ENCODE measurements around the gene CDCA5. TPM values are rescaled to one million over a fixed set of nuclear protein-coding genes. Genes with fewer than 3 reads are reported as not detected.

The CDCA5 gene
- total RNA-seq, 1 donor from 2014 or later: 25.9 TPM

DNA sequence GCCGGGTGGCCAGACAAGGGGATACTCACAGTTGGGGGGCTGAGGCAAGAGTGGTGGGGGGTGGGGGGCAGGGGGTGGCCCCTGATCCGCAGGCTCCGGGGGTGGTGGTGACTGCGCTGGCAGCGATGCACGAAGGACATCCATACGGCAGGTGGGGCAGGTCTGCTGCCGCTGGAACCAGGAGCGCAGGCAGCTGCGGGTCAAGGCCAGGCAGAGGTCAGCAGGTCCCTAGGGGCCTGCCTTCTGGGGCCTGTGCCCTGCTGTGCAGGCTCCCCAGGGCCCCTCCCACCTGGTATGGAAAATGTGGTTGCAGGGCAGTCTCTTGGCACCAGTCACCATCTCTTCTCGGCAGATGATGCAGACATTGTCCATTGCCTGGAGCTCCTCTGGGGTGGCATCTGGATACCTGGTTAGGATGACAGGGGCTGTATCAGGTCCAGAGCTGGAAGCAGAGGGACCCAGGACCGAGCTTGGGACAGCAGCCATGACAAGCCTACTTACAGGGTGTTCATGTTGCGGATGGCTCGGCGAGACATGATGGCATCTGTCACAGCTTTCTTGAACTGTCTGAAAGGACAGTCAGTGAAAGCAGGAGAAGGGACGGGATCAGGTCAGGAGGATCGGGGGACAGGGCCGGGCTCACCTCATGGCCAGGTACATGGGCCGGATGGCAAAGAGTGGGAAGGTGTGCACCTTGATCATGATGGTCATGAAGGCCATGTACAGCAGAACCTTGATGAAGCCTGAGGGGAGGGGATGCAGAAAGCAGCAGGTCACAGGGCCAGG, 47.0 kb upstream of the CDCA5 start:
- DNase-seq (ENCODE audit: low spot score, unreplicated experiment): no peak
- Mint-ChIP-seq H3K27me3 (no peaks in the 10 kb centered on the region), H3K36me3 (ENCODE audit: insufficient read depth) (peaks cover 4% of the 10 kb centered on the region), H3K4me1 (ENCODE audit: low read depth) (peaks cover 16% of the 10 kb centered on the region), H3K4me3 (ENCODE audit: low read depth) (no peak overlapping the region), H3K27ac (no peak overlapping the region), H3K9me3 (ENCODE audit: low read depth) (no peaks in the 10 kb centered on the region)
- TF ChIP-seq, protein P1, sequence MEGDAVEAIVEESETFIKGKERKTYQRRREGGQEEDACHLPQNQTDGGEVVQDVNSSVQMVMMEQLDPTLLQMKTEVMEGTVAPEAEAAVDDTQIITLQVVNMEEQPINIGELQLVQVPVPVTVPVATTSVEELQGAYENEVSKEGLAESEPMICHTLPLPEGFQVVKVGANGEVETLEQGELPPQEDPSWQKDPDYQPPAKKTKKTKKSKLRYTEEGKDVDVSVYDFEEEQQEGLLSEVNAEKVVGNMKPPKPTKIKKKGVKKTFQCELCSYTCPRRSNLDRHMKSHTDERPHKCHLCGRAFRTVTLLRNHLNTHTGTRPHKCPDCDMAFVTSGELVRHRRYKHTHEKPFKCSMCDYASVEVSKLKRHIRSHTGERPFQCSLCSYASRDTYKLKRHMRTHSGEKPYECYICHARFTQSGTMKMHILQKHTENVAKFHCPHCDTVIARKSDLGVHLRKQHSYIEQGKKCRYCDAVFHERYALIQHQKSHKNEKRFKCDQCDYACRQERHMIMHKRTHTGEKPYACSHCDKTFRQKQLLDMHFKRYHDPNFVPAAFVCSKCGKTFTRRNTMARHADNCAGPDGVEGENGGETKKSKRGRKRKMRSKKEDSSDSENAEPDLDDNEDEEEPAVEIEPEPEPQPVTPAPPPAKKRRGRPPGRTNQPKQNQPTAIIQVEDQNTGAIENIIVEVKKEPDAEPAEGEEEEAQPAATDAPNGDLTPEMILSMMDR (IDR thresholded peaks at IDR 0.05; ENCODE audit: unreplicated experiment): no peak

DNA sequence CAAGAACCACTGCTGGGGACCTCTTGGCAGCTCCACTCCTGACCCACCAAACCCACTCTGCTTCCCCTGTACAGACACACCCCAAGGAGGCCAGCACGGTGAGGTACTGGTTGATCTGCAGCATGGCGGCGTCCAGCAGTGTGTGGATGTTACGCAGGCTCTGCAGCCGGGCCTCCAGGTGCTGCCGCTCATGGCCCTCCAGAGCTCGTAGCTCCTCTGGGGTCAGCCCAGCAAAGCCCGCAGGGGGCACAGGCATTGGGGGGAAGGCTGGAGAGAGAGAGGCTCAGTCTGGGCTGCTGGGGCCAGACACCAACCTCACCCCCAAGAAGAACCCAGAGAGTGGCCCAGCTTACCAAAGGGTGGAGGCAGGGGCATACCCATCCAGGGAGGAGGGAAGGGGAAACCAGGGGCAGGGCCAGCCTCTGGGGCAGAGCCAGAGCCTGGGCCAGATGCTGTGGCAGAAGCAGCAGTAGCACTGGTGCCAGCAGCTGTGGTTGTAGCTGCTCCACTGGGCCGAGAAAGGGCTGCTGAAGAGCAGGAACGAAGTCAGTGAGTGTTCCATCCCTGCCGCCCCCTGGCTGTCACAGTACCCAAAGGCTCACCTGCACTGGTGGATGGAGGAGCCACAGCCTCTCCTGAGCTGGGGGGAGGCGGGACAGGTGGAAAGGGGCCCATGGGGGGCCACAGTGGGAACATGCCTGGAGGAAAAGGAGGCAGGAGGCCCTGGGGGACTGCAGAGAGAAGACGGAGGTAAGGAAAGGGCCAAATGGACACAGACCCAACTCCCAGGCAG, 46.0 kb upstream of the CDCA5 start:
- TF ChIP-seq, protein P1 (IDR thresholded peaks at IDR 0.05; ENCODE audit: unreplicated experiment): no peak
- no peak for DNase-seq (ENCODE audit: low spot score, unreplicated experiment)

DNA sequence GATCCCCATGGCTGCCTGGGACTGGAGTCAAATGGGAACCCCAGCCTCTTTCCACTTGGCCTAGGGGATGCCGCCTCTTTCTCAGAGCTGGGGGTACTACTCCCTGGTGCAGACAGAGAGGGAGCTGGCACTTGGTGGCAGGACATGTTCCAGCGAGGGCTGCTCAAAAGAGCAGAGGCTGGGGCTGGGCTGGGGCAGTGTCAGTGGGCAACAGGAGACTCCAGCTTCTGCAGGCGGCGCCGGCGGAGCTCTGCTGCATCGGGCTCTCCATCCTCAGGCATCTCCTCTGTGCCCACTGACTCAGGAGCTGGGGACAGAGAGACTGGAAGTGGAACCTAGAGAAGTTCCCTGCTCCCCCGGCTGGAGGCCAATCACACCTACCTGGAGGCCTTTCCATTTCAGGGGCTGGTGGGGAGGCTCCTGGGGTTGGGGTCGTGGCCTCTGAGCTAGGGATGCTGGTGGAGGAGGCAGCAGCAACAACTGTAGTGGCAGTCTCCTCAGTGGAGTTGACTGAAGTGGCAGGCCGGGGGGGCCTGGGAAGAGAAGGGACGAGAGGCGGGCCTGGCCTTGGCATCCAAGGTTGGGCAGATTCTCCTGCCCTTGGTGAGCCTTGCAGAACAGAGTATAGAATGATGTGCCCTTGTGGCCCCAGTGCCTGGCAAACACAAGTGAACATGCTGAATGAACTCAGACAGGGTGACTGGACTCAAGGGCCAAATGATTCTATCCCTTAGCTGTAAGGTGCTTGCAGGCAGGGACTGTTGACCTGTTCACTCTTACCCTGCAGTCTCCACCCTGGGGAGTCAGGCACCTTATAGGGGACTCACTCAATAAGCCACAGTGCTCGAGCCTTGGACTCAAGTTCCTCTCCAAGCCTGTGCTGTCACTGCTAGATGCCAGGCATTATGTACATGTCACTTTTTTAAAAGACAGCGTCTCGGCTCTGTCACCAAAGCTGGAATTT, 44.6 kb upstream of the CDCA5 start:
- TF ChIP-seq, protein P1 (IDR thresholded peaks at IDR 0.05; ENCODE audit: unreplicated experiment): no peak
- no peaks in the 10 kb centered on the region for H3K27me3 Mint-ChIP-seq
- DNase-seq (ENCODE audit: low spot score, unreplicated experiment): no peak
- H3K36me3 Mint-ChIP-seq (ENCODE audit: insufficient read depth): peaks cover 4% of the 10 kb centered on the region
- H3K4me3 Mint-ChIP-seq (ENCODE audit: low read depth): no peak overlapping the region
- no peak overlapping the region for H3K27ac Mint-ChIP-seq
- H3K9me3 Mint-ChIP-seq (ENCODE audit: low read depth): no peaks in the 10 kb centered on the region
- H3K4me1 Mint-ChIP-seq (ENCODE audit: low read depth): peaks cover 8% of the 10 kb centered on the region

More for the DNA sequence above, 46.0 kb upstream of the CDCA5 start:
- Mint-ChIP-seq H3K27ac (no peak overlapping the region), H3K4me1 (ENCODE audit: low read depth) (peaks cover 11% of the 10 kb centered on the region), H3K27me3 (no peaks in the 10 kb centered on the region), H3K36me3 (ENCODE audit: insufficient read depth) (peaks cover 4% of the 10 kb centered on the region), H3K4me3 (ENCODE audit: low read depth) (no peak overlapping the region), H3K9me3 (ENCODE audit: low read depth) (no peaks in the 10 kb centered on the region)

DNA sequence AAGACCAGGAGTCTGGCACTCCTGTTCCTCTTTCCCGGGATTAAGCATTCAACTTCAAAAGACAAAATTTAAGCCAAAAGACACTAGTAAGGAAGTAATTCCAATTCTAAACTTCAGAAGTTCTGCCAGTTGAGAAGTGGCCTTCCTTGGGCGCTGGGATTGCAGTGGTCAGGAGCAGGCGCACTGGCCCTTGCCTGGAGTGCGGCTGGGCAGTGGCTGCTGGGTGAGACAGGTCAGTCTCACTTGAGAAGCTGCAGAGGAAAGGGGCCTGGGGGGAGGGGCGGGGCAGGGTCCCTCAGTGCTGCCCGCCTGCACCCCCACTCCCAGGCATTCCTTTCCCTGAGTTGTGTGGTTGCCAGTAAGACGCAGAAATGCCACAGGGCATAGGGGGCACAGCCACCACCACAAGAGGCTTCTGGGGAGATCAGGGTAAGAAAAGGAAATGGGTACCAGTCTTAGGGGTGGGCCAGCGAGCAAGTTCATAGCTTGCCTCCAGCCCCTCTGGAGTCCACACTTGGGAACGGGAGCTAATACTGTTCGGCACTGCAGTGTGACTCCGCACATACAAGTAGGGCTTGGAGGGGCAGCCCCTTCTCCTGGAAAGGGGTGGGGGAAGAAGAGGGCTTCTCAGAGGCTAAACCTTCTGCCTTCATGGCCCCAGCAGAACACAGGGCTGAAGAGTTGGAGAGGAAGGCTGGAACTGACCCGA, 43.8 kb upstream of the CDCA5 start:
- no peak for DNase-seq (ENCODE audit: low spot score, unreplicated experiment)
- H3K36me3 Mint-ChIP-seq (ENCODE audit: insufficient read depth): peaks cover 4% of the 10 kb centered on the region
- peaks cover 2% of the 10 kb centered on the region for H3K4me1 Mint-ChIP-seq (ENCODE audit: low read depth)
- H3K4me3 Mint-ChIP-seq (ENCODE audit: low read depth): no peak overlapping the region
- H3K9me3 Mint-ChIP-seq (ENCODE audit: low read depth): no peaks in the 10 kb centered on the region
- no peak overlapping the region for H3K27ac Mint-ChIP-seq
- TF ChIP-seq, protein P1 (IDR thresholded peaks at IDR 0.05; ENCODE audit: unreplicated experiment): no peak
- H3K27me3 Mint-ChIP-seq: no peaks in the 10 kb centered on the region
